OCI-LY1 (cell line): Measurements from ENCODE around the gene WFDC5.

Experiments used
- EZH2 ChIP-seq: fragments of 200-600 bp; sonication (generic), shearing (Covaris generic); IDR thresholded peaks from 2 replicates; pipeline ENCODE4 v1.8.0; 2017; ENCODE audit warnings: borderline replicate concordance, mixed run types, mild to moderate bottlenecking, antibody characterized with exemption, low read length, moderate library complexity, mixed read lengths
- TF ChIP-seq, protein P1 (sequence below): fragments of 200-600 bp; sonication (generic), shearing (Covaris generic); IDR thresholded peaks from 2 replicates; pipeline ENCODE4 v1.5.1; 2017; ENCODE audit warnings: mild to moderate bottlenecking, antibody characterized with exemption, low read length, moderate library complexity, mixed read lengths

DNA sequence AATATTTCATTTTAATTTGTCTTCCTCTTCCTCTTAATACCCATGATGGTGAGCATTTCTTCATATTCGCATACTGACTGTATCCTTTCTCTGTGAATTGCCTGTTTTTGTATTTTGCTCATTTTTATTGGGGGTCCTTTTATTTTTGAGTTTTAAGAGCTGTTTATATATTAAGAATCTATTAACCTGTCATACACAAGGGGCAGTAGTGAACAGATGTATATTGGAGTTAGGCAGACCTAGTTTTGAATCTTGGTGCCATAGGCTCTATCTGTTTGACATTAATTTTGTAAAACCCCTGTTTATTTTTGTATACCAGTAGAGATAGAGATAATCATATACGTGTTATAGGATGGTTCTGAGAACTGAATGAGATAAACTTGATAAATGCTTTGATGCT is 3.1 kb upstream of the WFDC5 start:
- TF ChIP-seq, protein P1, sequence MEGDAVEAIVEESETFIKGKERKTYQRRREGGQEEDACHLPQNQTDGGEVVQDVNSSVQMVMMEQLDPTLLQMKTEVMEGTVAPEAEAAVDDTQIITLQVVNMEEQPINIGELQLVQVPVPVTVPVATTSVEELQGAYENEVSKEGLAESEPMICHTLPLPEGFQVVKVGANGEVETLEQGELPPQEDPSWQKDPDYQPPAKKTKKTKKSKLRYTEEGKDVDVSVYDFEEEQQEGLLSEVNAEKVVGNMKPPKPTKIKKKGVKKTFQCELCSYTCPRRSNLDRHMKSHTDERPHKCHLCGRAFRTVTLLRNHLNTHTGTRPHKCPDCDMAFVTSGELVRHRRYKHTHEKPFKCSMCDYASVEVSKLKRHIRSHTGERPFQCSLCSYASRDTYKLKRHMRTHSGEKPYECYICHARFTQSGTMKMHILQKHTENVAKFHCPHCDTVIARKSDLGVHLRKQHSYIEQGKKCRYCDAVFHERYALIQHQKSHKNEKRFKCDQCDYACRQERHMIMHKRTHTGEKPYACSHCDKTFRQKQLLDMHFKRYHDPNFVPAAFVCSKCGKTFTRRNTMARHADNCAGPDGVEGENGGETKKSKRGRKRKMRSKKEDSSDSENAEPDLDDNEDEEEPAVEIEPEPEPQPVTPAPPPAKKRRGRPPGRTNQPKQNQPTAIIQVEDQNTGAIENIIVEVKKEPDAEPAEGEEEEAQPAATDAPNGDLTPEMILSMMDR: no peak
- no peak for TF ChIP-seq EZH2
